Endothelial cell of umbilical vein (primary cell): ENCODE data around the gene RBBP4. TPM values are rescaled to one million over a fixed set of nuclear protein-coding genes. Genes with fewer than 3 reads are reported as not detected.

ENCODE experiments used
- BruUV-seq: library from RNA; stranded (reverse); fragments of 400-500 nt; replicated peaks from 2 replicates; lab custom pipeline; 2021; lab: Mats Ljungman, UMichigan
- CTCF ChIA-PET: fragments of 300-600, 350-600 bp; sonication (Branson Sonifier 250); formaldehyde crosslinking; loops from one replicate; lab custom pipeline; 2021; ENCODE audit warnings: antibody characterized with exemption, inconsistent platforms; lab: Charles Lee
- POLR2A ChIA-PET: fragments of 300-600, 350-600 bp; sonication (Branson Sonifier 250); formaldehyde crosslinking; loops from one replicate; lab custom pipeline; 2021; ENCODE audit warnings: antibody characterized with exemption, inconsistent platforms; lab: Charles Lee
- DNase-seq: peaks from one replicate; pipeline ENCODE4 v3.0.0-alpha.2; 2011; ENCODE audit warnings: low read depth, low spot score
- FAIRE-seq: peaks from 2 replicates; lab custom pipeline; 2011; peaks lifted over from hg19 to GRCh38; lab: Jason Lieb, UNC
- H2AFZ ChIP-seq: 2 replicates; pipeline ENCODE4 v1.6.0; 2012; ENCODE audit warnings: low read depth, low read length, control low read depth, inconsistent platforms
- H3K27ac ChIP-seq: 2 replicates; pipeline ENCODE4 v1.5.1; 2011; ENCODE audit warnings: low read depth, mild to moderate bottlenecking, control low read depth, low read length, moderate library complexity; ENCODE audit not compliant: insufficient read depth
- H3K27me3 ChIP-seq, 2 experiments: 2 replicates each; pipeline versions ENCODE4 v1.6.0 to v1.6.1; 2011; ENCODE audit warnings: low read length in 2 of 2, mixed read lengths in 1 of 2; ENCODE audit not compliant: control insufficient read depth in 2 of 2, insufficient read depth in 2 of 2
- H3K36me3 ChIP-seq, 2 experiments: 2 replicates in 1 of 2; 3 replicates in 1 of 2; pipeline ENCODE4 v1.5.1; 2011; ENCODE audit warnings: low read length in 2 of 2, mild to moderate bottlenecking in 1 of 2, moderate library complexity in 1 of 2; ENCODE audit not compliant: control insufficient read depth in 2 of 2, insufficient read depth in 2 of 2; ENCODE audit errors: extremely low read depth in 1 of 2
- H3K4me1 ChIP-seq: 3 replicates; pipeline ENCODE4 v1.5.1; 2011; ENCODE audit warnings: mild to moderate bottlenecking, low read length; ENCODE audit not compliant: control insufficient read depth, insufficient read depth; ENCODE audit errors: extremely low read depth
- H3K4me2 ChIP-seq: 2 replicates; pipeline ENCODE4 v1.6.1; 2011; ENCODE audit warnings: low read length, control low read depth, mixed read lengths; ENCODE audit not compliant: insufficient read depth
- H3K4me3 ChIP-seq, 3 experiments: fragments of 200-600 bp in 1 of 3; sonication (generic), shearing (Covaris generic) in 1 of 3; replicated peaks in 1 of 3; 2 replicates each; pipeline ENCODE4 v1.5.1; 2011 to 2016; ENCODE audit warnings: control low read depth in 3 of 3, low read length in 3 of 3, mild to moderate bottlenecking in 2 of 3, inconsistent platforms in 1 of 3, low read depth in 1 of 3, moderate library complexity in 1 of 3; ENCODE audit not compliant: insufficient read depth in 1 of 3
- H3K79me2 ChIP-seq: 2 replicates; pipeline ENCODE4 v1.6.0; 2012; ENCODE audit warnings: low read length, inconsistent platforms; ENCODE audit not compliant: control insufficient read depth, insufficient read depth
- H3K9ac ChIP-seq: replicated peaks from 2 replicates; pipeline ENCODE3; 2011; ENCODE audit warnings: low read length, control low read depth; ENCODE audit not compliant: insufficient read depth; ENCODE audit errors: extremely low read depth
- H3K9me1 ChIP-seq: replicated peaks from 3 replicates; pipeline ENCODE4 v1.6.0; 2011; ENCODE audit warnings: mild to moderate bottlenecking, low read length; ENCODE audit not compliant: control insufficient read depth, insufficient read depth; ENCODE audit errors: extremely low read depth
- H3K9me3 ChIP-seq: replicated peaks from 2 replicates; pipeline ENCODE4 v1.5.1; 2012; ENCODE audit warnings: low read length, inconsistent platforms; ENCODE audit not compliant: control insufficient read depth, insufficient read depth
- H4K20me1 ChIP-seq: replicated peaks from 2 replicates; pipeline ENCODE3; 2011; ENCODE audit warnings: mild to moderate bottlenecking, low read length; ENCODE audit not compliant: control insufficient read depth, insufficient read depth; ENCODE audit errors: extremely low read depth
- EZH2 ChIP-seq: IDR thresholded peaks from 2 replicates; pipeline ENCODE4 v1.6.1; 2012; ENCODE audit warnings: borderline replicate concordance, low read depth, mild to moderate bottlenecking, moderate library complexity, low read length, inconsistent platforms; ENCODE audit not compliant: severe bottlenecking
- JUN ChIP-seq: IDR thresholded peaks from 2 replicates; pipeline ENCODE4 v1.6.1; 2011; ENCODE audit warnings: borderline replicate concordance, low read depth; ENCODE audit not compliant: insufficient read length, insufficient read depth
- POLR2A ChIP-seq: IDR thresholded peaks from 2 replicates; pipeline ENCODE4 v1.6.1; 2012; ENCODE audit warnings: low read depth, mild to moderate bottlenecking, control low read depth, low read length
- POLR2AphosphoS5 ChIP-seq: IDR thresholded peaks from 2 replicates; pipeline ENCODE4 v1.6.1; 2012; ENCODE audit warnings: low read depth, mild to moderate bottlenecking, control low read depth, low read length, moderate library complexity; ENCODE audit not compliant: insufficient read depth
- dilution Hi-C: fragments of 300-500 bp; cut with MboI; formaldehyde crosslinking; loops from one replicate; pipeline ENCODE4 v1.15.0; 2019; ENCODE audit warnings: low sequenced_read_pairs; ENCODE audit not compliant: extremely low pct_ligation_motif_present
- intact Hi-C: fragments of 100-400 bp; cut with micrococcal nuclease; formaldehyde crosslinking; loops from one replicate; pipeline ENCODE4 v1.10.0; 2022
- polyA plus RNA-seq, 4 experiments: library from polyadenylated mRNA; depleted of rRNA in 3 of 4; stranded (reverse) in 3 of 4; unstranded in 1 of 4; fragments of >200 nt; gene quantifications; 2 replicates each; pipeline versions ENCODE4 v1.2.1 to v1.2.3, GENCODE V29; 2011 to 2012; ENCODE audit warnings: missing spikeins in 1 of 4
- total RNA-seq: library from RNA; stranded (reverse); gene quantifications from 2 replicates; pipeline ENCODE4 v1.2.3, GENCODE V29; 2021
- TF ChIP-seq, protein P1 (sequence below), 2 donors: IDR thresholded peaks; 1 replicate in 1 of 2; 2 replicates in 1 of 2; pipeline ENCODE4 v1.5.1; 2011; ENCODE audit warnings: low read length in 2 of 2, mild to moderate bottlenecking in 2 of 2, moderate library complexity in 2 of 2, control low read depth in 1 of 2, inconsistent platforms in 1 of 2, low read depth in 1 of 2; ENCODE audit not compliant: insufficient read depth in 1 of 2; ENCODE audit errors: extremely low read depth in 1 of 2
- TF ChIP-seq, protein P2 (sequence below): IDR thresholded peaks from 2 replicates; pipeline ENCODE4 v1.6.1; 2011; ENCODE audit not compliant: insufficient read depth, insufficient read length

RBBP4 gene
- total and polyA plus RNA-seq, 2 donors (not counting 3 experiments of a cell fraction or from before 2014, with no cell fraction given) = 84.9 to 241 TPM

DNA sequence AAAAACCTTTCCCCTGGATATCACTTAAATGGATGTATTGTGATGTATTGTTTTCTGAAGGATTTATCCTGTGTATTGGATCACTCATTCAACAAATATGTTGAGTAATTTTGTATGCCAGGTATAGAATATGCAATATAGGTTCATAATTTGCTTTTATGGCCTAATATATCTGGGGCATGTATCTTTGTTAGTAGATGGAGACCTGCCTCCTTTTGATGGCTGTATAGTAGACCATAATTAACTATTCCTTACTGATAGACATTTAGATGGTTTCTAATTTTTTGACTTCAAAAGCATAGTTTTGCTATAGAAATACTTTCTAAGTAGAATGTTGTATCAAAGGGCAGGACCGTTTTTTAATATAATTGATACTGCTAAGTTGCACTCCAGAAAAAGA lies 8.6 kb downstream of the RBBP4 start:
- no peak overlapping the region for H3K27ac ChIP-seq
- H3K4me1 ChIP-seq = no peaks in the 10 kb centered on the region
- FAIRE-seq (no peak), DNase-seq (no peak)
- no peak overlapping the region for H3K9ac ChIP-seq
- ChIA-PET POLR2A (no interaction called here), CTCF (interaction anchor here (1.0 kb wide), 1 partner anchor 139 kb away, joined by 3 read pairs; no protein-coding TSS in a partner anchor)
- dilution Hi-C loops (no loop called here), intact Hi-C loops (no loop called here)
- H2AFZ ChIP-seq = no peak overlapping the region
- no TSS peak for BruUV-seq
- no peaks in the 10 kb centered on the region for H3K27me3 ChIP-seq
- TF ChIP-seq, protein P1, sequence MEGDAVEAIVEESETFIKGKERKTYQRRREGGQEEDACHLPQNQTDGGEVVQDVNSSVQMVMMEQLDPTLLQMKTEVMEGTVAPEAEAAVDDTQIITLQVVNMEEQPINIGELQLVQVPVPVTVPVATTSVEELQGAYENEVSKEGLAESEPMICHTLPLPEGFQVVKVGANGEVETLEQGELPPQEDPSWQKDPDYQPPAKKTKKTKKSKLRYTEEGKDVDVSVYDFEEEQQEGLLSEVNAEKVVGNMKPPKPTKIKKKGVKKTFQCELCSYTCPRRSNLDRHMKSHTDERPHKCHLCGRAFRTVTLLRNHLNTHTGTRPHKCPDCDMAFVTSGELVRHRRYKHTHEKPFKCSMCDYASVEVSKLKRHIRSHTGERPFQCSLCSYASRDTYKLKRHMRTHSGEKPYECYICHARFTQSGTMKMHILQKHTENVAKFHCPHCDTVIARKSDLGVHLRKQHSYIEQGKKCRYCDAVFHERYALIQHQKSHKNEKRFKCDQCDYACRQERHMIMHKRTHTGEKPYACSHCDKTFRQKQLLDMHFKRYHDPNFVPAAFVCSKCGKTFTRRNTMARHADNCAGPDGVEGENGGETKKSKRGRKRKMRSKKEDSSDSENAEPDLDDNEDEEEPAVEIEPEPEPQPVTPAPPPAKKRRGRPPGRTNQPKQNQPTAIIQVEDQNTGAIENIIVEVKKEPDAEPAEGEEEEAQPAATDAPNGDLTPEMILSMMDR (IDR thresholded peaks at IDR 0.05; ENCODE audit: extremely low read depth in 1 of 2, insufficient read depth in 1 of 2, low read depth in 1 of 2, low read length in 2 of 2) = no peak
- TF ChIP-seq POLR2A (no peak), JUN (no peak), POLR2AphosphoS5 (no peak), EZH2 (no peak)
- TF ChIP-seq, protein P2, sequence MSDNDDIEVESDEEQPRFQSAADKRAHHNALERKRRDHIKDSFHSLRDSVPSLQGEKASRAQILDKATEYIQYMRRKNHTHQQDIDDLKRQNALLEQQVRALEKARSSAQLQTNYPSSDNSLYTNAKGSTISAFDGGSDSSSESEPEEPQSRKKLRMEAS = no peak
- no peak overlapping the region for H3K4me2 ChIP-seq
- no peaks in the 10 kb centered on the region for H3K9me3 ChIP-seq
- peaks cover 13 to 21% of the 10 kb centered on the region in 2 experiments for H3K36me3 ChIP-seq
- H3K4me3 ChIP-seq = no peak overlapping the region
- peaks cover 37% of the 10 kb centered on the region for H3K79me2 ChIP-seq
- peaks cover 4% of the 10 kb centered on the region for H4K20me1 ChIP-seq
- H3K9me1 ChIP-seq = no peaks in the 10 kb centered on the region
